Embryonic facial prominence (tissue), 1 donor: ENCODE data around the gene TANGO6.
"Not testable (repeated sequence)": the region's sequence is repeated elsewhere in the genome, so short reads cannot be mapped to it uniquely, and the experiment has no call there.

Experiments
- DNase-seq: peaks from one replicate; pipeline ENCODE4 v3.0.0-alpha.2; 2016; ENCODE audit errors: extremely low spot score

Gene TANGO6

DNA sequence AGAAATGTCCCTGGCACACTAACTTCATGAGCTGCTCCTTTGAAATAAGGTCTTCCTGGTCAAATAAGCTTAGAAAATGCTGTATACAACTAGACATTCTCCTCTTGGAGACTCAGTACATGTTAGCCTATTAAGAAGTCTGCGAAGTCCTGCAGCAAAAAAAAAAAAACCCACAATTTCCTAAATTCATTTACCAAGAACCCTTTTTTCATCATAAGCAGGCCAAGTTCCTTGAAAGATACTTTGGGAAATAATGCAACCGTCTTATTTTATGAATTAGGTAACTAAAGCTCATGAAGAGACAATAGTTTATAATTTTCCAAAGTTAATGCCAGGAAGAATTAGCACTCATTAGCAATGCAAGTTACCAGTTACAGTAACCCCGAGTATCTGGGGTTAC lies 213.1 kb downstream of the TANGO6 start:
- no peak for DNase-seq

DNA sequence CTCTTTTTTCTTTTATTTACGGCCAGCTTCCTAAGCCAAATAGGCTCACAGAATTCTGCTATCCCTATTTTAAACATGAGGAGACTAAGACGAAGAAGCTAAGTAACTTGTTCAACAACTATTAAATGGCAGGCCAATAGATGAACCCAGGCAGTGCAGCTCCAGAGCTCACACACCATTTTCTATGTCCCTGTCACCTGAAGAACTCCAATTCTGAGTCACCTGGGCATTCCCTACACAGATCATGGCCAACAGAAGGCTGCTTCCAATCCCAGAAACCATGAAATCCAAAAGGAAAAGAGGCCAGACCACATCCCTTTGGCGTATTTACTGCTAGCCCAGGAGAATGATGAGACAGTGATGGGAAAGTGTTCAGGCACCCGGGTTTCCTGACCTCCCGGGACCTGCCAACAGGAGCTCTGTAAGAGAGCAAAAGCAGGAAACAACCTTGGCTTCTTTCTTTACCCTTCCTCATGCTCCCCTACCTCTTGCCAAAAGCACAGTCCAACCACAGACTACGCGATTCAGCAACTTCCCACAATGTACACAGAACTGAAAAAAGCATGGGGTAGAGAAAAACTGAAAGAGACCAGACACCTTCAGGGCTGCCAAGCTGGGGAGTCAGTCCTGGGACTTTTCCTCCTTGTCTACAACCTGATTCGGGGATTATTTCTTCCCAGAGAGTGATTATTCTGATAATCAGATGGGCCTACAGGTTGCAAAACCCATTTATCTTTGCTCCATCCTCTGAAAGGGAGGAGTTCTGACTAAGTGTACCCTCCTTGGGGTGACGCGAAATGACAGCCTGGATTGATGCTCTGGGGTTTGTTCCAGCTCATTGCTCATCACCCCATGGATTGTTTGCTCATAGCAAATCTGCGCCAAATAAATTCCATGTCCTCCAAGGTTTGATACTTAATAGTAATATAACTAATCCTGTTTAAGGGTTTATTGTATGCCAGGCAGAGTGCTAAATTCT lies 214.4 kb downstream of the TANGO6 start:
- no peak for DNase-seq

DNA sequence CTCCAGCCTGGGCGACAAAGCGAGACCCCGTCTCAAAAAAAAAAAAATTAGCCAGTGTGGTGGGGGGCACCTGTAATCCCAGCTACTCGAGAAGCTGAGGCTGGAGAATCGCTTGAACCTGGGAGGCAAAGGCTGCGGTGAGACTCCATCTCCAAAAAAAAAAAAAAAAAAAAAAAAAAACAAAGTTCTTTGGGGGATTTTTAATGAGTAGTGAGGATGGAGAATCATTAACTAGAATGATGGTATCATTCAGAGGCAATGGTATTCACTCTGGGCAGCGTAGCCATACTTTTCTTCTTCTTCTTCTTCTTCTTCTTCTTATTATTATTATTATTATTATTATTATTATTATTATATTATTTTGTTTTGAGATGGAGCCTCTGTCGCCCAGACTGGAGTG lies 220.2 kb downstream of the TANGO6 start:
- not testable (repeated sequence) for DNase-seq

DNA sequence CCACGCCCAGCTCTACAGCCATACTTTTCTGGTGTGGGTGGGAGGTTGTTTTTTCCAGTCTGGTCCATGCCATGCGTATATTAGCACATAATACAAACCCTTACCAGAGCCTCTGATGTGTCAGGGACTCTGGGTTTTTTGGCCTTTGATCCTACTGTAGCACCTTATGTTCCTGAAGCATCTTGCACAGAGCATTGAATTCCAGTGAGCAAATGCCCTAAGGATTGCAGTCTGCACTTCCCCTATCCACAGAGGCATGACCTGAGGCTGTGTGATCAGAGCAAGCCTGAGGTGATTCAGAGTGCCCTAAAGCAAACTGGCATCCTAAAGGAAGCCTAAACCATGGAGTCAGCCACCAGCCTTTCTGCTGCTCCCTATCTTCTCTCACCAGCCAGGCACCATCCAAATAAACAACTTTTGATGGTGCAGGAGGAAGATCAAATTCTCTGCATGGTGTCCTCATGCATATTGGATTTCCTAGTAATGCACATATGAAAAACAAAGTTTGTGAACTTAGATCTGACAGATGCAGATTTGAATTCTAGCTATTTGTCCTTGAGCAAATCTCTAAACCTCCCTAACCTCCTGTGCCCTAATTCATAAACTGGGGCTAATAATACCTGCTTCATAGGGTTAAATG lies 220.9 kb downstream of the TANGO6 start:
- no peak for DNase-seq

DNA sequence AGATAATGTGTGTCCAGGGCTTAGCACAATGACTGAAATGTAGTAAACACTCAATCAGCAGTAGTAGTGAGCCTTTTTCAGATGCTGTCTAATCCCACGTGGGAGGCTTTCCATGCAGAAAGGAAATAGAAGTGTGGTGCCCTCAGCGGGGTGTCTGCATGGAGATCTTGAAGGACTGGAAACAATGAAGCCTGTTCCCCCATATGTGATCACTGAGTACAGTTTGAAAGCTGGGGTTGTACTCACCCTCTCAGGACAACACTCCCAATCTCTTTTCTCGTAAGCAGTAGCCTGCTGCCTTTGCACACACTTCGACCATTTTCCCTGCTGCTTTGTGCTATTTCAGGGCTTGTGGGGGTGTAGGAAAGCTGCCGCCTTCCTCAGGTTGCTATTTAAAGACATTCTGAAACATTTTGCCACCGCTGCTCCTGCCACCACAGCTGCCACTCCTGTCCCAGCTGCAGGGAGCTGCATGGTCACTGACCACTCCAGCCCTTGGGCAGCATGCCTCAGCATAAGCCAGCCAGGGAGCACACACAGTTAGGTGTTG lies 221.5 kb downstream of the TANGO6 start:
- DNase-seq: no peak

DNA sequence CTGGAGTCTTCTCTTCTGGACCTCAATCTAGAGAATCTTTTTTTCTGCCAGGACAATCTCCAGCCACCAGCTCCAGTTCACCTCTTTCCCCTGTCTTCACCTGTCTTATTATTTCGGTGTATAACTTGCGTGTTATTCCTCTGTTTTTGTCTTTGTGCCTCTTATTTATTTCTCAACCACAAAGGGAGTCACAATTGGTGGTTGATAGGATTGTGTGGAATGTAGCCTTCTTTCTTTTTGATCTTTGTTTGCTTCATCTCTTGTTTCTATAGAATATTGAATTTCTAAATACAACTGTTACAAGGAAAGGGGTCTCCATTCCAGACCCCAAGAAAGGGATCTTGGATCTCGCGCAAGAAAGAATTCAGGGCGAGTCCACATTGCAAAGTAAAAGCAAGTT lies 226.2 kb downstream of the TANGO6 start:
- DNase-seq: no peak

DNA sequence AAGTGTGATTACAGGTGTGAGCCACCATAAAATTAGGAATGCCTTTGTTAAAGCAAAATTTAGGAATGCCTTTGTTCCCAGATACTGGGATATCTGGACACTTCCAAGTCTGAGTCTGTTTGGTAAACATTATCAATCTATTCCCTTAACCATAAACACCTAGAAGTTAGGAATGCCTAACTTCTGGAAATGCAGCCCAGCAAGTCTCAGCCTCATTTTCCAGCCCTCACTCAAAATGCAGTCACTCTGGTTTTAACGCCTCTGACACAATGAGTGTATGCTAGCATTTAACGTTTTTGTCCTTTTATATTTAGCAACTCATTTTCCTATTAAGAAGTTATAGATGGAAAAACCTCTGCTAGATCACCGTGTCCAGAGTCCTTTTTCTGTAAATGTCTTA lies 227.7 kb downstream of the TANGO6 start:
- no peak for DNase-seq

DNA sequence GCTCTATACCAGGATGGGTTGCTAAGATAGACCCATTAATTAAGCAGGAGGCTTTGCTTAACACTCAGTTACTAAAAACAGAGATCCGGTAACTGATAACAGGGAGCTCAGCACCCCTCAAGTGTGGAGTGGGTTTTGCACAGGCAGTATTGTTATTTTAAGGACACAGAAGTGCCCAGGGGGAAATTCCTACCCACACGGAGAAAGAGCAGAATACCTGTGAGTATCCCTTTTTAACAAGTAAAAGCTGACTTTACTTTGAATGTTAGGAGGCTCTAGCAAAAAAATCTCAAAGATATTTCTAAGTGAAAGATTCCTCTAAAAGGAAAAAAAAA lies 229.3 kb downstream of the TANGO6 start:
- no peak for DNase-seq

DNA sequence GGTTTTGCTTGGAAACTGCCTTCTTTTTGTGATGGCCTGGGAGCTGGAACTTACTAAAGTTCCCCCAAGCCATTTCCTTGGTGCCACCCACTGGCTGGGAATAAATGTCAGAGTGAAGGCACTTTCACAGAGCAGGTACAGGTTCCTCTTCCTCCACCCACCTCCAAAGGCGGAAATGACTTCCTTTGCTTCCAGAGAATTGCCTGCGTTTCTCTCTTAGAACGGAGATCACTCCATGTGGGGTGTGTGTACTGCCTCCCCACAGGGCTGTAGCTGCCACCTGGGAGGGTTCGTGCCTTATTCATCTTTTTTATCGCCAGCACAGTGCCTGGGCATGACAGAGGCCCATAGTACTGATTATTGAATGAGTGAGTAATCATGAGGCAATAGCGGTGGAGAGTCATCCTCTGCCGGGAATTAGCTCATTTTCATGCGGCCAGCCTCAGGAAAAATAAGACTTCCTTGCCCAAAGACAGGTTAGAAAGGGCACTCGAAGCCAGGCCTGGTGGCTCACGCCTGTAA lies 229.9 kb downstream of the TANGO6 start:
- no peak for DNase-seq

DNA sequence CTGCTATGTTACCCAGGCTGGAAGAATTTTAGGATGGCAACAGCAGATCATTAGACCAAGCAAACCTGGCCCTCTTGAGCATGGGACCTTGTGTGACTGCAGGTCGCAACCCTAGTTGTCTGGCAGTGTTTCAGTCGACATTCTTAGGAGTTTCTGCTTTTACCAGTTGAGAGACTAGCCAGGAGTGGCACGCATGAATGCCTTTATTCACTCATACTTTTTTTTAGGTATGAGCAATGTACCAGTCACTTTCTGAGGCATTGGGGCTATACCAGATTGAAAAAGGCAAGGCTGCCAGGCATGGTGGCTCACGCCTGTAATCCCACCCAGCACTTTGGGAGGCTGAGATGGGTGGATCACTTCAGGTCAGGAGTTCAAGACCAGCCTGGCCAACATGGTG lies 233.9 kb downstream of the TANGO6 start:
- DNase-seq: no peak

DNA sequence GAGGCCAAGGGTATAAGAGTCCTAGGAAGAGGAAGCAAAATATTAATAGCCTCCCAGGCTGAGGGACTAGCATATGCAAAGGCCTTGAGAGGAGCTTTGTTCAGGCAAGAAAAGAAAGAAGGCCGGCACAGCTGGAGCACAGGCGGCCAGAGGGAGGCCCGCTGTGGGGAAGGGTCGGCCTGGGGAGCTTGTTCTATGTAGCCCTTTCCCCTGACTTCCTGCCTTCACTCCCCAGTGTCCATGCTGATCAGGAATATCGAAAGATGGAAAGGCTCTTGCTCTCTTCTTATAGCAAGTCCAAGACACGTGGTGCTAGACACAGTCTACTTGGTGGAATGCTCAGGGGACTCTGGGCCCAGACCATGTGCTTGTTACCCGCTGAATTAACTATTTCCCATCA lies 234.7 kb downstream of the TANGO6 start:
- DNase-seq: no peak

DNA sequence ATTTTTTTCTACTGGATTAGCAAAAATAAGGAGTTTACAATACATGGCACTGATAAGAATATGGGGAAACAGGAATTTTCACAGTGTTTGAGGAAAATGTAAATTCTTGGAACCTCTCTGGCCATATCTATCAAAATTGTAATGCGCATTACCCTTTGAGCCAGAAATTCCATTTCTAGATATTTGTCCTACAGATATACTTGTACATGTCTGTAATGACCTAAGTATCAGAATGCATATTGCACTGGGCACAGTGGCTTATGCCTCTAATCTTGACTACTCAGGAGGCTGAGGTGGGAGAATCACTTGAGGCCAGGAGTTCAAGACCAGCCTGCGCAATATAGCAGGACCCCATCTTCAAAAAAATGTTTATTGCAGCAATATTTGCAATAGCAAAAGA lies 236.4 kb downstream of the TANGO6 start:
- no peak for DNase-seq

DNA sequence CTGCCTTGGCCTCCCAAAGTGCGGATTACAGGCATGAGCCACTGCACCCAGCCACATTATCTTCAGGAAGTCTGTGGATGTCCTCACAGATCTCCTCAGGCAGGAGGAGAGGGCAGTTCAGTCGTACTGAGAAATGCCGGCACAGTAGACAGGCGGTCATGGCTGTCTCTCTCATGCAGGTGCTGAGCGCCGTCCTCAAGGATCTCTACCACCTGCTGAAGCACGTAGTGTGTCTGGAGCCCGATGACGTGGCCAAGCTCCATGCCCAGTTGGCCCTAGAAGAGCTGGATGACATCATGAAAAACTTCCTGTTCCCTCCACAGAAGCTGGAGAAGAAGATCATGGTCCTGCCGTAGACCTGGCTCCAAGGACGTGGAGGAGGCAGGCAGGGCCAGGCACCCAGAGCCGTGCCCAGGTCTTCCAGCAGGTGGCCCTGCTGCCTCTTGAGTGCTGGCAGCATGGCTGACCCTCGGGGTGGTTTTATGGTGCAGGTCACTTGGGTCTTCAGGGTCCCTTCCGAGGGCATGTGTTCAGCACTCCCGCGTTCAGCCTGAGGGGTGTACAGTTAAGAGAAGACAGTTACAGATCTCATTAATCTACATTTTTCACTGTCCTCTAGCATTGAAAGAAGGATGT lies 240.1 kb downstream of the TANGO6 start:
- DNase-seq: no peak

DNA sequence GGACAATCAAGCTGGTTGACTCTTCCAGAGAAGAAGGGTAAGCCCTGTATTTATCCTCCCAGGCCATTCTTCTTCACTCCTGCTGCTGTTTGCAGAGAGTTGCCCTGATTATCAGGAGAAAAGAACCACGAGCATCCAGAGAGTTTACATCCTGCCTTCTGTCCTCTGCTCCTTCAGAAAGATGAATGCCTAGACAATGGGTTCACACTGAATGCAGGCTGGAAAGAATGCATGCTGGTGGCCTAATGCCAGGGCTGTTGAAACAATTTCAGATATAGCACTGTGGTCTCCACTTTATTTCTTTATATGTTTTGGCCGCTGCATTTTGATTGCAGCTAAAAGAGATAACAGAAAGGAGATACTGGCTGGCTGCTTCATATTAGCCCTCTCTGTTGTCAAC lies 241.0 kb downstream of the TANGO6 start:
- no peak for DNase-seq

DNA sequence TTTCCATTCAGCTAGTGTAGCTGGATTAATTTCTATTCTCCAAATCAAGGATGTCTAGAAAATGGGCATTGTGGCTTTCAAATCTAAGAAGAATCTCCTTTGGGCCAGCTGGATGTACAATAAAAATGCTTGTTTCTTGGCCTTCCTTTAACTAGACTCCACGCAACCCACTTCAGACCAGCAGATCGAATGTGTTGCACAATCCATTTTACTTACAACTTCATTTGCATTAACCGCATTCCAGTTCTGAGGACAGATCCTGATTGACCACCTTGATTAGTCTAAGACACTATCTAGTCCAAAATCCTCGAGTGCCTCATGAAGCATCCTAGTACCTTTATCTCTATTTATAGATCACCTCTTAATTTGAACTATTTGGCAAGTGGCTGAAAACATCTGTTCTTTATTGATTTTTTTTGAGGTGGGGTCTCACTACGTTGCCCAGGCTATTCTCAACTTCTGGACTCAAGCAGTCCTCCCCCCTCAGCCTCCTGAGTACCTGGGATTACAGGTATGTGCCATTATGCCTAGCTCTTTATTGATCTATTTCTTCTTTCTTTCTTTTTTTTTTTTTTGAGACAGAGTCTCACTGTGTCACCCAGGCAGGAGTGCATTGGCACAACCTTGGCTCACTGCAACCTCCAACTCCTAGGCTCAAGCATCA lies 241.8 kb downstream of the TANGO6 start:
- DNase-seq: no peak

DNA sequence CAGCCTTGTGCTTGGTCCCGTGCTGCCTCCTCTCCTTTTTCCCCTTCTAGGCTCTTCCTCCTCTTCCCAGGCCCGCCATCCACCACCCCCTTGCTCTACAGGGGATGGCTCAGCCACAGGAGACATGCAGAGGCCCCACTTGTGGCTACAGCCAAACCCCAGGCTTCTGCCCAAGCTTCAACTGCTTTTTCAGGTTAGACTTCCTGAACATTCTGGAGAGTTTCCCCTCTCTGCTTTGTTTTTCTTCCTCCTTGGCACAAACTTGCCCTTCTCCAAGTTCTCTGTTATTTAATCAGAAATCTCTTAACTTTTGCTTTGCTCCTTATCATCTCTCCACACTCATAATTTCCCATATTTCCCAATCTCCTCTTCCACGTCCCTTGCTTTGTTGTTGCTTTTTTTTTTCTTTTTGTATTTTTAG lies 243.8 kb downstream of the TANGO6 start:
- DNase-seq: no peak

DNA sequence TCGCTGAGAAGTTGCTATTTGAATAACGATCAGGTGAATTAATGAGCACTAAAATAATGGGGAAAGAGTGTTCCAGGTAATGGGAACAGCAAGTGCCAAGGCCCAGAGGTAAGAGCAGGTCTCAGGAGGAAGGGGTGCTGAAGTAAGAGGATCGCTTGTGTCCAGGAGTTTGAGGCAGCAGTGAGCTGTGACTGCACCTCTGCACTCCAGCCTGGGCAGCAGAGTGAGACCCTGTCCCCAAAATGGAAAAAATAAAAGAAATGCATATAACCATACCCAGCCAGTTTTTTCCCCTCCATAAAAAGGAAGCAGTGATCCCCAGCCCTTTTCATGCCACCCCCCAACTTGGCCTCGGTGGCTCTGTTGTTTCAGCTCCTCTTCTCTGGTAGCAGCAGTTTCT lies 245.4 kb downstream of the TANGO6 start:
- no peak for DNase-seq

DNA sequence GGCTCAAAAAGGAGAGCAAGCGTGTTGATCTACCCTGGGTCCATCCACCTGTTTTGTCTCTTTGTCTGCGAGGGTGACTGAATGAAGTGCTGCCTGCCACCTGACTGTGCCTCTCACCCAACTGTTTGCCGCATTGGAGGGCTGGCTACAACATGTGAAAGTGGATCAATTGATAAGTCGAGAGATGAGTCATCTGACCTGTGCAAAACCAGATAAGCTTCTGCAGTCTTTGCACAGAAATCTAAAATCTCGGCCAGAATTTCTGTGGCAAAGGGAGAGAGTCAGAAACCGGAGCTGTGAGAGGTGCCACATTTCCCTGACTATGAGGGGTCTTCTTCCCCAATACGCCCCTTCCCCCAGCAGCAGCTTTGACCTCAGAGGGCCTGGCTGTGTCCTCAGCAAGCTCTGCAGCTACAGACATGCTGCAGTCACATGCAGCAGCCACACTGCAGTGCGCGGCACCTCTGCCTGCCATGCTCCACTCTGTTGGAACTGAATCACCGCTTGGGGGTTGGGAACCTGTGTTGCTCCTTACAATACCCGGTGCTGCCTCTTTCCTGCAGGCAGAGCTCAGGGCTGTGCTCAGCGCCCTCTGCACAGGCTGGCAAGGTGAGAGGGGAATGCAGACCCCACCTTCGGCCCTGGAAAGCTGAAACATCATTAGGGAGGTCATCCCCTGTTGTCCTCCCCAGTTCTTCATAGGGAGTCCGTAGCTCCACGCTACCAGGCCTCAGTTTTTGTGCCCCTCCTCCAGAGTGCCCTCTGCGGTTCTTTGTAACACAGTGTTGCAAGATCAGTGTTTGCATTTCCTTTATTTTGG lies 246.0 kb downstream of the TANGO6 start:
- no peak for DNase-seq

DNA sequence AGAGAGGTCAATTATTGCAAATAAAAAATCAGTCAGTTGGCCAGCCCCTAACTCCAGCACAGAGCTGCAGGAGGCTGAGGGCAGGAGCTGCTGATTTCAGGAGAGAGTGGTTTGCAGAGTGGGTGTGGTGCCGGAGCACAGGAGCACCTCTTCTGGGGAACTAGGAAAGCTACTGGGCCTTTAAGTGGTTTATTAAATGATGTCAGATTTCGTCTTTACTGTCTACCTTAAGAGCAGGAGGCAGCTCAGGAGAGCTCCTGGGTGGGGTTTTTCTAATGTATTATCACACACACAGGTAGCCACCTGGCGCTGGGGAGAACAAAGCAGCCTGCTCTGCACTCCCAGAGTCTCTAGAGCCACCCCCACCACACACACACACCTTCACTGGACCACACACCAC lies 250.6 kb downstream of the TANGO6 start:
- no peak for DNase-seq

DNA sequence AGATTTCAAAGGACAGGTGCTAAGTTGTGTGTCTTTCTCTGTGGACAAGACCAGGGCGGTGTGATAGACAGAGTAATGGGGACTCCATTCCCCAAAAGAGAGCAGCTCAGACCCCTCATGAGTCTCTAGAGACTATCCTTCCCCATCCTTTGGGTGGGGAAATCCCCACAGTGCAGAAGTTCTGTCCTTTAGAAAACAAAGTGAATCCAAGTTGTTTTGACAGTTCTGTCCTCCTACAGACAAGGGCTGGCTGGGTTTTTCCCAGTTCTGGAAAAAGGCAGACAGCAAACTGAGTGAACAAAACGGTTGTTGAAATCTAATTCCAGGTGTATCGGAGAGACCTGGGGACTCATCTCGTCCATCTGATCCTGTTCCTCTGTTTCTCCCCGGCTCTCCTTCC lies 251.2 kb downstream of the TANGO6 start:
- no peak for DNase-seq

DNA sequence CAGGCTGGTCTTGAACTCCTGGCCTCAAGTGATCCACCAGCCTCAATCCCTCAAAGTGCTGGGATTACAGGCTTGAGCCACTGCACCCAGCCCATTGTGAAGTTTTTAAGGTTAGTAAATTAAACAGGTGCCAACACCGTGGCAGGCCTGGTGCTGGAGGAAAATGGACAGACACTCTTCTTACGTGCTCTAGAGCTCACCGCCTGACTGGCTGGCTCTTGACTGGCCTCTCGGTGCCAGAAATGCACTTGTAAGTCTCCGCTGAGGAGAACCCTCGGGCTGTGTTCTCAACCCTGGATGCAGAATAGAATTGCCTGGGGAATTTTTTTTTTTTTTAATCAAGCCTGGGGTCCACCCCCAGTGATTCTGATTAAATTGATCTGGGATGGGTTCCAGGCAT lies 251.9 kb downstream of the TANGO6 start:
- DNase-seq: no peak
